T-helper 22 cell (primary cell): ENCODE measurements around the gene ELP2.
"Not testable (repeated sequence)": the region's sequence is repeated elsewhere in the genome, so short reads cannot be mapped to it uniquely, and the experiment has no call there.

Experiments
- DNase-seq: peaks from one replicate; pipeline ENCODE4 v3.0.0-alpha.2; 2020; ENCODE audit warnings: low read depth

ELP2 gene

DNA sequence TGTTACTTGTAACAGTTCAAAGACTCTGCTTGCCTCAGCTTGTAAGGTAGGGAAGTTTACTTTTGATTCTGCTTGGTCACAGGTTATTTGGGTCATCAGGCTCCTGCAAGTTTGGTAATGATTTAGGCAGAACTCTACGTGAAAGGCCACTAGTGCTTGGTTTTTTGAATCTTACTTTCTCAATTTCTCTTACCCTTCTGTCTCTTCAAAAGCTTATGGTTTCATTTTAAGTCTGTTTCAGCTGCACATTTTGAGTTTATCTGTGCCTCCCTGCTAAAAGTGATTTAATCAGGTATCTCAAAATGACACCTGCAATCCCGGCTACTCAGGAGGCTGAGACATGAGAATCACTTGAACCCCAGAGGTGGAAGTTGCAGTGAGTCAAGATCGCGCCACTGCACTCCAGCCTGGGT is 31.3 kb downstream of the ELP2 start:
- no peak for DNase-seq

- DNase-seq = no peak
Observed at GRCh38 chr18:36162981-36163380, 33.3 kb downstream of the ELP2 start.

DNA sequence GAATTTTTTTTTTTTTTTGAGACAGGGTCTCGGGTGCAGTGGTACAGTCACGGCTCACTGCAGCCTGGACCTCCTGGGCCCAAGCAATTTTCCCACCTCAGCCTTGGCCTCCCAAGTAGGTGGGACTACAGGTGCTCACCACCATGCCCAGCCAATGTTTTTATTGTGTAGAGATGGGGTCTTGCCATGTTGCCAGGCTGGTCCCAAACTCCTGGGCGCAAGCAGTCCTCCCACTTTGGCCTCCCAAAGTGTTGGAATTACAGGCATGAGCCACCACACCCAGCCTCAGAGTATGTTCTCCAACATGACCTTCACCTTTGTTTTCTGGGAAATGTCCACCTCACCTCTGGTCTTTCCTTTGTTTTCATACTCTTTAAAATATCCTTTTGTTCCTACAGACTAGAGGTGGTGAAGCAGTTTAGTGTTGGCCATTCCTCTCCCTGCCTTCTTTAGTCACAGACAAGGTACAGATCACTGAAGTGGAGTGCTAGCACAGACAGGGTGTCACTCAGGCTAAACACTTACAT is 38.1 kb downstream of the ELP2 start:
- DNase-seq = no peak

- not testable (repeated sequence) for DNase-seq
Observed at GRCh38 chr18:36168296-36168695, 38.6 kb downstream of the ELP2 start.

- DNase-seq = no peak
Observed at GRCh38 chr18:36169938-36170337, 40.2 kb downstream of the ELP2 start.

DNA sequence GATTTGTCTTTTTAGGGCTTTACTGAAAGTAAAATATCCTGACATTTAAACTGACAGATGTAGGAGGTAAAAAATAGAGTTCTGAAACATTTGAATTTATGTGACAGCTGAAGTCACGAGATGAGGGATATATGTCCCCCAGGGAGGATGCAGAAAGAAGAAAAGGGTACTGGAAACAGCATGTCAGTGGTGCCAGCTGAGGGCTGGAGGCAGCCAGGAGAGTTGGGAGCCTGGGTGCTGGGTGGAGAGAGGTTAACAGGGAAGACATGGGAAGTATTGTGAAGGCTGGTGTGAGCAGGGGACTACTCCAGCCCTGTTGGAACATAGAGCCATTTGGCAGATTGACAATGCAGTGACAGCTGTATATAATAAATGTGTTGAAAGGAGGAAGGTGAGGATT is 45.8 kb downstream of the ELP2 start:
- DNase-seq = no peak

- DNase-seq = no peak
Observed at GRCh38 chr18:36176177-36176584, 46.5 kb downstream of the ELP2 start.

DNA sequence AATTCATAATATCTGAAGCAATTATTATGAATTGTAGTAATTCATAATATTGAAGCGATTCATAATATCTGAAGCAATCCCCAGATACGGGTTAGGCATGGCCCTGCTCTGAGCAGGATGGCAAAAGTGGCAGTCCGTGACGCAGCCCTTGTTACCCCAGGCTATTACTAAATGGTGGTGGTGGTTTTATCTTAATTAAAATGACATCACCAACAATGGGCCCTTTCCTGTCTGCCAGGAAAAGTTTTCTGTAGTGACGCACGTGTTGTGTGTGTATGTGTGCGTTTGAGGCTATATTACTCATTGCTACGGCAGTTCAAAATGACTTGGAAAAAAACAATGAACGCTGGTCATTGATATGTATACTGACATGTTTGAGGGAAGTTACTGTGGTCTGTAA is 47.0 kb downstream of the ELP2 start:
- no peak for DNase-seq

DNA sequence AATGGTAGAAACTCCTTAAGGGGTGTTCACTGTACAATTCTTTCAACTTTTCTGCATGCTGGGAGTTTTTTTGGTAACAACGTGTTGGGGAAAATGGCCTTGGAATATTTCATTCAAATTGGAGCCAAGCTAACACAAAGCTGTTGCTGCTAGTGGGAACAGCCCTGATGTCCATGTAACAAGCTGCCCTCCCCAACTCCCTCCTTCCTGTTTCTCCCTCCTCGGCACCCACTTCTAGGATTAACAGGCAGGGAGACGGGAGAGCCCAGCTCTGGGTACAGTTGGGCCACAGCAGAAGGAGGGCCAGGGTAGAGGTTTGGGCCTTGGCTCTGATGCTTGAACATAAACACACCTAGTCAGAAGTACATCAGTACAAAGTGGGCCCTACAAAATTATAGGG is 48.2 kb downstream of the ELP2 start:
- DNase-seq = no peak

DNA sequence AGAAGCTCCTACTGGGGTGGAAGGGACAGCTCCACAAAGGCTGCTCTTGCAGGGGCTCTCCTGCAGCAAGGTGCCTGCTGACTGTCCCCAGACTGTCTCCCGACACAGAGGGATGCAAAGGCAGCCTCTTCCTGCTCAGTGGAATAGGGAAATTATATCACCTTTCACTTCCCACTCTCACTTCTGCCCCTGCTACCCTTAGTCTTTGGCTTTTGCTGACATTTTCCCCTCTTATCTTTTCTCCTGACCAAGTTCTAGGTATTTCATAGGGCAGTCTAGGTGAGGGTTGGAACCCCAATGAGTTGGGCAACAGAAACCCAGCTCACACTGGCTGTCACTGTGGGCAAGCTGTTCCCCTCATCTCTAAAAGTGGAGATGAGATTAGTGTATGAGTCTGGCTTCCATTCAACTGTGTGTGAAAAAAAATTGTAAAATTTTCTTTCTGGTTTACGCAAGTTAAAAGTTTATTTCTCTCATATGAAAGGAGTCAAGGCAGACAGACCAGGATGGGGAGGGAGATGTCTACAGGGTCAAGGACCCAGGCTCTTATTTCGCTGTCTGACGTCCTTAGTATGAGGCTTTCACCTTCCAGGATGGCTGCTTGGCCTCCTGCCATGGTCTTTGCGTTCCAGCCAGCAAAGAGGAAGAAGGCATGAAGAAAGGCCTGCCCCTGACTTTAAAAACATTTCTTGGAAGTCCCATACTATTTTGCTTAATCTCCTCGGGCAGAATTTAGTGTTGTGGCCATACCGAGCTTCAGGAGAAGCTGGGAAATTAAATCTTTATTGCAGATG is 50.1 kb downstream of the ELP2 start:
- DNase-seq = no peak

GRCh38 chr18:36181441-36181840 is 51.7 kb downstream of the ELP2 start:
- DNase-seq = no peak

DNA sequence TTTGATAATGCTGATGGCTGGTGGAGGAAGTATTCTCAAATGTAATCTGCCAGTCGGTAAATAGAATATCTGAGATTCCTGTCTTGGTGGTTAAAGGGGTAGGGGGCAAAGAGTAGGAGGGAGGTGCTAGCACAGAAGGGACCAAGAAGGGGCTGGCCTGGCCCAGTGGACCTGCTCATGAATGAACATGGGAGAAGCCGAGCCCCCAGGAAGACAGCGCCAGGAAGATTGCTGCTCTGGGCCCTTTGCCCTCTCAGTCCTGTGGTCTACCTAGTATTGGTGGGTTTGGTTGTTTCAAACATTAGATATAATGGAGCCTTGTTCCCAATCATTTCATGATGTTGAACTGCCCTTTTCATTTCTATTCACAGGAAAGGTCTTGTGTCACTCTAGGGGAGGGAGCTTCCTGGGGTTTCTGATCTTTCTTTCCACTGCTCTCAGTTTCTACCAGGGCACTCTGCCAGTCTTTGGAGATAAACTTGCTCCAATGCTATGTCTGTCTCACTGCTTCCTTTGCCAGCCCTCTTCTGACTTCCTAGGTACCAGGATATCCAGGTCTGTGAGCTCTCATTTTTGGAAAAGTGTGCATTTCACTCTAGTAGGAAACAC is 52.3 kb downstream of the ELP2 start:
- no peak for DNase-seq

- no peak for DNase-seq
Observed at GRCh38 chr18:36183033-36183432, 53.3 kb downstream of the ELP2 start.

GRCh38 chr18:36183987-36184386 is 54.3 kb downstream of the ELP2 start:
- no peak for DNase-seq

GRCh38 chr18:36185157-36185556 is 55.5 kb downstream of the ELP2 start:
- no peak for DNase-seq

DNA sequence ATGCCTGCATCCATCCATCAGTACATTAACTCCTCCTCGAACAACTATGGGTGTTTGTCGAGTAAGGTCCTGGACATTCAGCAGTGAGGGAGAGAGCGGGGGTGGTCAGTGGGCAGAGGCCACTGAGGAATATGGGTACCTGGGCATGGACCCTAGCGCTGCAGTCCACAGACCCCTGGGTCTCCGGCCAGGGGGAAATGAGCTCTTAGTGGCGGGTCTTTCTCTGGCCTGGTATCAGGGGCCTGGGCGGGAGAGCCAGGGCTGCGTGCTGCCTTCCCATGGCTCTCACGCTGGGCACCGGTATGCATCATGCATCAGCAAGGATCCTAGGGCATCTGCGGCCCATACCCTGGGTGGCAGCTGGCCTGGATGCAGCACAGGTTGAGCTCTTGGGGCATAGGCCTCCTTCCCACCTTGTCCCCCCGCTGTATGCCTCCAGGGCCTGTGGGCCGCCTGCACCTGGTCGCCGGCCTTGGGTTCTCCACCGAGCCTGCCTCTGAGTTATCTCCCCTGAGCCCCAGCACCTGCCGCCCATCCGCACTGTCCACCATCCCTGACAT is 56.3 kb downstream of the ELP2 start:
- no peak for DNase-seq

DNA sequence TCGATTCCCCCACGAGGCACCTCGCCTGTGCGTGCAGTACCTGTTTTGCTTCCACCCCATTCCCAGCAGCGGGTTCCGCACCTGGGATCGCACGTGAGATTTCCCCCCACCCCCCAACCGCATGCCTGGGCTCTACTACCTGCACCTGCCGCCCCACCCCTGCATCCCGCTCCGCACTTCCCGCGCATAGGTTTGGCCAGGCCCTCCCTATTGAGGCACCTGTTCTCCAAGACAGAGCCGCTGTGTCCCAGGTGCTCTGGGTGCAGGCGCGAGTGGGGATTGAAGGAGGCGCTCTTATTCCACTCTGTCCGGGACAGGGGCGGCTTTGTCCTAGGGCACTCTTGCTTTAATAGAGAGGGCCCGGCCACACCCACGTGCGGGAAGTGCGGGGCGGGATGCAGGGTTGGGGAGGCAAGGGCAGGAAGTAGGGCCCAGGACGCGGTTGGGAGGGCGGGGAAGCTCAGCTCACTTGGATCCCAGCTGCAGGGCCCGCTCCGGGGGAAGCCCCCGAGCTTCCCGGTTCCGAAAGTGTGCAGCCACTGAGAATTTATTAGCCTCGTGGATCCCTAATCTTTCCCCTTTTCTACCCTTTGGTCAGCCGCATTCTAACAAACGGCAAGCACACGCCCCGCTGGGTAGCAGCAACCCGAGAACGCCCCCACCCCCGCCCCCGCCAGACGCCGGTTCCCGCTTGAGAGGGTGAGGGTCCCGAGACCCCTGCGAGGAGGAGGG is 56.9 kb downstream of the ELP2 start:
- no peak for DNase-seq

DNA sequence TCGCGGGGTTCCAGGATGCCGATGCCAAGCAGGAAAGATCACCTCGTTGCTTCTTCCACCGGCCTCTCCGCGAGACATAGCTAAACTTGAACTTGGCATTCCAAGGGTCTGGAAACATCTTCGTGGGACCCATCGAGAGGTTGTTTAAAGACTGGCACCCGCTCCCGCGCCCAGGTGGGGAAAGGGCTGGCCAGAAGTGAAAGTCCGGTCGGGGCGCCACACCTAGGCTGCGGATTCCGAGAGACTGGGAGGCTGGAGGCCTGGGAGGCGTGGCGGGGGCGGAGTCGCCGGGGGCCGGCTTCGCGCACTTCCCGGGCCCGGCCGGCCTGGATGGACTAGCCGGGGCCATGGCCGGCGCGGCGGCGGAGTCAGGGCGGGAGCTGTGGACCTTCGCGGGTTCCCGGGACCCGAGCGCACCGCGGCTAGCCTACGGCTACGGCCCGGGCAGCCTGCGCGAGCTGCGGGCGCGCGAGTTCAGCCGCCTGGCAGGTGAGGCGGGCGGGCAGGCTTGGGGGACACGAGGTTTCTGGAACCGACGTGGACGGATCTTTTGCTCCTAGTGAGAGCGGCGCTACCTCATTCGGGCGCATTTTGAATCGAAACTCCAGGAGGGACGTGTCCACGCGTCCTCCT is 57.6 kb downstream of the ELP2 start, which contains the start of gene MOCOS:
Gene MOCOS, plus strand, starts transcription at position 305 of the 633 bp plus-strand sequence. Its CDS starts 43 bp downstream, at position 348.
- peak; percentile 7 for DNase-seq

GRCh38 chr18:36187826-36188721 is 58.4 kb downstream of the ELP2 start:
- no peak for DNase-seq

- DNase-seq = no peak
Observed at GRCh38 chr18:36188916-36189315, 59.2 kb downstream of the ELP2 start.

DNA sequence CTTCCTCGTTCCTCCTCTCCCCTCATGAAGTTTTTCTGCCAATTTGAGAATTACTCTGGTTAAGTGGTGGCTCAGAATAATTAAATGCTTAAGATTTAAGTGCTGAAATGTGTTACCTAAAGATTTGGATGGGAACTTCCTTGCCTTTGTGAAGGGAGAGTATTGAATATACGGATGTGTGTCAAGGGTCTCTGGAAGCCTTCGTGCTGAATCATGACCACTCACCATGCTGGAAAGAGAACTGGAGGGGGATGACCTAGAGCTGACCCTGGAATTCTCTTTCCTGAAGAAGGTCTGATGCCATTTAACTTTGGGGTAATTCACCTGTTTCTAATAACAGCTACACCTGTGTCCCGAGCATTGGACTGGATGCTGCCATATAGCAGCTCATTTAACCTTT is 59.8 kb downstream of the ELP2 start:
- DNase-seq = no peak
